Loucy (cell line): ENCODE results near the gene SRC.

Experiments used
- EZH2phosphoT487 ChIP-seq: fragments of 200-600 bp; IDR thresholded peaks from 2 replicates; pipeline ENCODE4 v1.6.1; 2018; ENCODE audit warnings: antibody characterized with exemption, mild to moderate bottlenecking, moderate library complexity, borderline replicate concordance
- TF ChIP-seq, protein P1 (sequence below): fragments of 200-600 bp; sonication (generic); conservative IDR thresholded peaks from 2 replicates; pipeline ENCODE4 v1.5.1; 2014; ENCODE audit warnings: mild to moderate bottlenecking, antibody characterized with exemption, low read length

GRCh38 chr20:37317994-37318640, 27.8 kb upstream of the SRC start:
- no peak for TF ChIP-seq EZH2phosphoT487
- TF ChIP-seq, protein P1, sequence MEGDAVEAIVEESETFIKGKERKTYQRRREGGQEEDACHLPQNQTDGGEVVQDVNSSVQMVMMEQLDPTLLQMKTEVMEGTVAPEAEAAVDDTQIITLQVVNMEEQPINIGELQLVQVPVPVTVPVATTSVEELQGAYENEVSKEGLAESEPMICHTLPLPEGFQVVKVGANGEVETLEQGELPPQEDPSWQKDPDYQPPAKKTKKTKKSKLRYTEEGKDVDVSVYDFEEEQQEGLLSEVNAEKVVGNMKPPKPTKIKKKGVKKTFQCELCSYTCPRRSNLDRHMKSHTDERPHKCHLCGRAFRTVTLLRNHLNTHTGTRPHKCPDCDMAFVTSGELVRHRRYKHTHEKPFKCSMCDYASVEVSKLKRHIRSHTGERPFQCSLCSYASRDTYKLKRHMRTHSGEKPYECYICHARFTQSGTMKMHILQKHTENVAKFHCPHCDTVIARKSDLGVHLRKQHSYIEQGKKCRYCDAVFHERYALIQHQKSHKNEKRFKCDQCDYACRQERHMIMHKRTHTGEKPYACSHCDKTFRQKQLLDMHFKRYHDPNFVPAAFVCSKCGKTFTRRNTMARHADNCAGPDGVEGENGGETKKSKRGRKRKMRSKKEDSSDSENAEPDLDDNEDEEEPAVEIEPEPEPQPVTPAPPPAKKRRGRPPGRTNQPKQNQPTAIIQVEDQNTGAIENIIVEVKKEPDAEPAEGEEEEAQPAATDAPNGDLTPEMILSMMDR: no peak
